IMR-90 (cell line): ENCODE results near the gene AMBRA1. TPM values are rescaled to one million over a fixed set of nuclear protein-coding genes. Genes with fewer than 3 reads are reported as not detected.
"Not testable (repeated sequence)": the region's sequence is repeated elsewhere in the genome, so short reads cannot be mapped to it uniquely, and the experiment has no call there.

ENCODE experiments used
- ATAC-seq: fragments of 200-7000 bp; cut with Tn5 transposase; 2 replicates; pipeline ENCODE4 v1.9.1; 2020; ENCODE audit warnings: low read depth, mild to moderate bottlenecking, moderate library complexity
- BruUV-seq: library from RNA; stranded (reverse); fragments of 400-500 nt; replicated peaks from 2 replicates; lab custom pipeline; 2021; lab: Mats Ljungman, UMichigan
- CTCF ChIA-PET: fragments of 300-600 bp; formaldehyde crosslinking; extraction: SDS; loops from one replicate; lab custom pipeline; 2021; ENCODE audit warnings: antibody characterized with exemption; lab: Yijun Ruan, JAX
- POLR2A ChIA-PET: fragments of 300-600 bp; sonication (Branson Sonifier 250); formaldehyde crosslinking; loops from one replicate; lab custom pipeline; 2022; ENCODE audit warnings: antibody characterized with exemption; ENCODE audit not compliant: unreplicated experiment; lab: Charles Lee
- DNase-seq: peaks from one replicate; pipeline ENCODE4 v3.0.0; 2013
- H2AFZ ChIP-seq: replicated peaks from 2 replicates; pipeline ENCODE3; 2013; ENCODE audit warnings: low read length, mild to moderate bottlenecking; ENCODE audit not compliant: poor library complexity
- H2AK5ac ChIP-seq: 2 replicates; pipeline ENCODE4 v1.6.1; 2013; ENCODE audit warnings: low read depth, low read length, inconsistent platforms
- H2AK9ac ChIP-seq: replicated peaks from 2 replicates; pipeline ENCODE3; 2013; ENCODE audit warnings: mild to moderate bottlenecking, low read depth, low read length, moderate library complexity; ENCODE audit not compliant: poor library complexity
- H2BK120ac ChIP-seq: 2 replicates; pipeline ENCODE4 v1.6.1; 2013; ENCODE audit warnings: low read depth, low read length, inconsistent platforms
- H2BK15ac ChIP-seq: 3 replicates; pipeline ENCODE4 v1.6.1; 2013; ENCODE audit warnings: low read depth, low read length, inconsistent platforms
- H2BK20ac ChIP-seq: 2 replicates; pipeline ENCODE4 v1.6.1; 2013; ENCODE audit warnings: low read depth, mild to moderate bottlenecking, inconsistent platforms, low read length, moderate library complexity
- H2BK5ac ChIP-seq: 2 replicates; pipeline ENCODE4 v1.6.1; 2013; ENCODE audit warnings: mild to moderate bottlenecking, low read depth, low read length, inconsistent platforms; ENCODE audit not compliant: poor library complexity, severe bottlenecking
- H3K14ac ChIP-seq: replicated peaks from 2 replicates; pipeline ENCODE4 v1.6.1; 2013; ENCODE audit warnings: low read depth, low read length, inconsistent platforms
- H3K18ac ChIP-seq: 2 replicates; pipeline ENCODE4 v1.6.1; 2013; ENCODE audit warnings: low read depth, low read length, control low read depth
- H3K23ac ChIP-seq: 2 replicates; pipeline ENCODE4 v1.6.1; 2013; ENCODE audit warnings: low read depth, low read length, inconsistent platforms
- H3K27ac ChIP-seq: 2 replicates; pipeline ENCODE4 v1.5.1; 2013; ENCODE audit warnings: mild to moderate bottlenecking, control low read depth, low read length; ENCODE audit not compliant: insufficient read depth
- H3K27me3 ChIP-seq: 2 replicates; pipeline ENCODE4 v1.6.1; 2013; ENCODE audit warnings: low read length; ENCODE audit not compliant: control insufficient read depth, insufficient read depth
- H3K36me3 ChIP-seq: 2 replicates; pipeline ENCODE4 v1.6.1; 2013; ENCODE audit warnings: low read length, mixed read lengths; ENCODE audit not compliant: control insufficient read depth, insufficient read depth
- H3K4ac ChIP-seq: 2 replicates; pipeline ENCODE4 v1.6.1; 2013; ENCODE audit warnings: low read depth, low read length, inconsistent platforms
- H3K4me1 ChIP-seq: 2 replicates; pipeline ENCODE4 v1.6.1; 2013; ENCODE audit warnings: low read length, mixed read lengths; ENCODE audit not compliant: control insufficient read depth, insufficient read depth
- H3K4me2 ChIP-seq: 2 replicates; pipeline ENCODE4 v1.6.1; 2013; ENCODE audit warnings: low read depth, mild to moderate bottlenecking, control low read depth, low read length, moderate library complexity
- H3K4me3 ChIP-seq: 2 replicates; pipeline ENCODE4 v1.5.1; 2013; ENCODE audit warnings: low read depth, mild to moderate bottlenecking, control low read depth, low read length, moderate library complexity; ENCODE audit not compliant: insufficient read depth
- H3K56ac ChIP-seq: 2 replicates; pipeline ENCODE4 v1.6.1; 2013; ENCODE audit warnings: low read length, inconsistent platforms; ENCODE audit not compliant: insufficient read depth; ENCODE audit errors: extremely low read depth
- H3K79me1 ChIP-seq, 2 experiments: 2 replicates each; pipeline ENCODE4 v1.6.1; 2013; ENCODE audit warnings: low read length in 2 of 2, inconsistent platforms in 1 of 2, low read depth in 1 of 2
- H3K9ac ChIP-seq: 2 replicates; pipeline ENCODE4 v1.6.1; 2013; ENCODE audit warnings: low read depth, low read length, control low read depth
- H3K9me1 ChIP-seq: 2 replicates; pipeline ENCODE4 v1.6.1; 2013; ENCODE audit warnings: low read length, inconsistent platforms; ENCODE audit not compliant: insufficient read depth
- H3K9me3 ChIP-seq: 2 replicates; pipeline ENCODE4 v1.6.1; 2013; ENCODE audit warnings: low read length; ENCODE audit not compliant: control insufficient read depth, insufficient read depth
- H4K20me1 ChIP-seq: 2 replicates; pipeline ENCODE4 v1.6.1; 2013; ENCODE audit warnings: low read length, inconsistent platforms; ENCODE audit not compliant: insufficient read depth
- H4K5ac ChIP-seq: 2 replicates; pipeline ENCODE4 v1.6.1; 2013; ENCODE audit warnings: mild to moderate bottlenecking, low read depth, low read length, control low read depth
- H4K8ac ChIP-seq, 2 experiments: 2 replicates each; pipeline ENCODE4 v1.6.1; 2013; ENCODE audit warnings: low read depth in 2 of 2, low read length in 2 of 2, control low read depth in 1 of 2, inconsistent platforms in 1 of 2
- H4K91ac ChIP-seq: 2 replicates; pipeline ENCODE4 v1.6.1; 2013; ENCODE audit warnings: low read depth, low read length, inconsistent platforms; ENCODE audit not compliant: insufficient read depth
- WGBS, 2 experiments: methylation state at CpG; one replicate each; pipeline versions ENCODE4 v1.1.5 to v1.1.7; 2013; ENCODE audit warnings: missing lambda C conversion rate in 2 of 2; ENCODE audit not compliant: insufficient read length in 1 of 2; ENCODE audit errors: extremely low coverage in 2 of 2; 5-methylcytosine and 5-hydroxymethylcytosine counted together
- dilution Hi-C: fragments of 300-500 bp; cut with HindIII; formaldehyde crosslinking; loops from one replicate; pipeline ENCODE4 v1.14.3; 2018; ENCODE audit warnings: low sequenced_read_pairs; ENCODE audit not compliant: unreplicated experiment
- in situ Hi-C: fragments of 300-500 bp; cut with MboI; formaldehyde crosslinking; loops from 3 replicates; pipeline ENCODE4 v1.14.3; 2019; ENCODE audit warnings: low sequenced_read_pairs, inconsistent platforms, mixed read lengths
- intact Hi-C: fragments of 100-400 bp; cut with micrococcal nuclease; formaldehyde crosslinking; loops from 2 replicates; pipeline ENCODE4 v1.10.0; 2022
- polyA plus RNA-seq, 3 experiments: library from polyadenylated mRNA; depleted of rRNA; stranded (reverse); fragments of >200 nt; gene quantifications; 2 replicates each; pipeline ENCODE4 v1.2.3, GENCODE V29; 2012; ENCODE audit warnings: low replicate concordance in 1 of 3
- total RNA-seq: library from RNA; depleted of rRNA; stranded (reverse); fragments of >200 nt; gene quantifications from 2 replicates; pipeline ENCODE4 v1.2.3, GENCODE V29; 2012

The AMBRA1 gene
- total and polyA plus RNA-seq, 2 of the 4 experiments (the other 2 are of a cell fraction) = 9.4 to 18.3 TPM

DNA sequence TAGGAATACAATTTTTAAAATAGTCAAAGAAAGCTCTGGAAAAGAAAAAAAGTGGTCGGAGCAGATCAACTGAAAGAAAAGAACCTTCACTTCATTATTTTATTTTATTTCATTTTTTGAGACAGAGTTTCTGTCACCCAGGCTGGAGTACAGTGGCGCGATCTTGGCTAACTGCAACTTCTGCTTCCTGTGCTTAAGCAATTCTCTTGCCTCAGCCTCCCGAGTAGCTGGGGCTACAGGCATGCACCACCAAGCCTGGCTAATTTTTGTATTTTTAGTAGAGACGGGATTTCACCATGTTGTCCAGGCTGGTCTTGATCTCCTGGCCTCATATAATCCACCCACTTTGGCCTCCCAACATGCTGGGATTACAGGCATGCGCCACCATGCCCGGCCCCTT is 74.9 kb downstream of the AMBRA1 start:
- DNase-seq, H3K56ac ChIP-seq, H3K4me2 ChIP-seq, H3K18ac ChIP-seq, H3K27ac ChIP-seq, H2AFZ ChIP-seq, H3K36me3 ChIP-seq, H2BK20ac ChIP-seq, in situ Hi-C loops, intact Hi-C loops, dilution Hi-C loops, H3K9ac ChIP-seq, H3K4me3 ChIP-seq, H3K4ac ChIP-seq, H2BK120ac ChIP-seq, H3K23ac ChIP-seq, H3K14ac ChIP-seq, BruUV-seq, H4K5ac ChIP-seq, ATAC-seq, H2BK15ac ChIP-seq, H4K8ac ChIP-seq, H4K91ac ChIP-seq, H2BK5ac ChIP-seq, H2AK9ac ChIP-seq, H3K27me3 ChIP-seq, H2AK5ac ChIP-seq, H3K9me3 ChIP-seq: not testable (repeated sequence)
- H3K4me1 ChIP-seq = peaks cover 13% of the 10 kb centered on the region
- ChIA-PET POLR2A (interaction anchor here (0.7 kb wide), 1 partner anchor 14 kb away, joined by 3 read pairs; no protein-coding TSS in a partner anchor), CTCF (interaction anchor here (1.9 kb wide), 1 partner anchor 10 kb away, joined by 8 read pairs; no protein-coding TSS in a partner anchor)
- peaks cover 34 to 72% of the 10 kb centered on the region in 2 experiments for H3K79me1 ChIP-seq
- 100% methylated on average over 3 of the region's 7 CpGs; no CpG with 5 or more reads in 1 of the 2 experiments for WGBS, 2 experiments
- peaks cover 23% of the 10 kb centered on the region for H3K9me1 ChIP-seq
- H4K20me1 ChIP-seq = peaks cover 38% of the 10 kb centered on the region
